MCF 10A (cell line): Measurements from ENCODE around the gene BCL7B. TPM values are rescaled to one million over a fixed set of nuclear protein-coding genes. Genes with fewer than 3 reads are reported as not detected.

Source experiments
- BruUV-seq: library from RNA; stranded (reverse); fragments of 400-500 nt; replicated peaks from 2 replicates; lab custom pipeline; 2021; lab: Mats Ljungman, UMichigan
- CTCF ChIA-PET: fragments of 300-600 bp; sonication (Branson Sonifier 250); formaldehyde crosslinking; extraction: SDS; loops from one replicate; lab custom pipeline; 2021; ENCODE audit warnings: antibody characterized with exemption, inconsistent platforms; lab: Yijun Ruan, JAX
- POLR2A ChIA-PET: fragments of 300-600, 350-650 bp; sonication (Branson Sonifier 250); formaldehyde crosslinking; extraction: SDS; loops from one replicate; lab custom pipeline; 2020; ENCODE audit warnings: antibody characterized with exemption, inconsistent platforms; lab: Yijun Ruan, JAX
- DNase-seq: peaks from one replicate; pipeline ENCODE4 v3.0.0-alpha.2; 2018; ENCODE audit not compliant: unreplicated experiment
- H3K27ac Mint-ChIP-seq: one replicate; pipeline ENCODE4 v1.8.0; 2022; ENCODE audit warnings: mild to moderate bottlenecking, low read depth, mixed read lengths; ENCODE audit not compliant: unreplicated experiment
- H3K27me3 Mint-ChIP-seq: one replicate; pipeline ENCODE4 v1.8.0; 2022; ENCODE audit warnings: mixed read lengths; ENCODE audit not compliant: insufficient read depth, unreplicated experiment
- H3K36me3 Mint-ChIP-seq: one replicate; pipeline ENCODE4 v1.8.0; 2022; ENCODE audit warnings: mild to moderate bottlenecking, moderate library complexity, mixed read lengths; ENCODE audit not compliant: insufficient read depth, unreplicated experiment
- H3K4me1 Mint-ChIP-seq: one replicate; pipeline ENCODE4 v1.8.0; 2022; ENCODE audit warnings: mixed read lengths; ENCODE audit not compliant: insufficient read depth, unreplicated experiment
- H3K4me3 Mint-ChIP-seq: one replicate; pipeline ENCODE4 v1.8.0; 2022; ENCODE audit warnings: mild to moderate bottlenecking, moderate library complexity, mixed read lengths; ENCODE audit not compliant: unreplicated experiment
- H3K9me3 Mint-ChIP-seq: one replicate; pipeline ENCODE4 v1.8.0; 2022; ENCODE audit warnings: mixed read lengths; ENCODE audit not compliant: unreplicated experiment
- CTCF ChIP-seq: fragments of 200-600 bp; IDR thresholded peaks from one replicate; pipeline ENCODE4 v1.8.0; 2022; ENCODE audit warnings: antibody characterized with exemption, mild to moderate bottlenecking; ENCODE audit not compliant: unreplicated experiment
- intact Hi-C: fragments of 100-400 bp; cut with micrococcal nuclease; formaldehyde crosslinking; loops from 2 replicates; pipeline ENCODE4 v1.14.1; 2022
- total RNA-seq: library from RNA; stranded (reverse); gene quantifications from 2 replicates; pipeline ENCODE4 v1.2.3, GENCODE V29; 2022

The BCL7B gene
- total RNA-seq, 1 experiment from 2014 or later, result 73.3 TPM

DNA sequence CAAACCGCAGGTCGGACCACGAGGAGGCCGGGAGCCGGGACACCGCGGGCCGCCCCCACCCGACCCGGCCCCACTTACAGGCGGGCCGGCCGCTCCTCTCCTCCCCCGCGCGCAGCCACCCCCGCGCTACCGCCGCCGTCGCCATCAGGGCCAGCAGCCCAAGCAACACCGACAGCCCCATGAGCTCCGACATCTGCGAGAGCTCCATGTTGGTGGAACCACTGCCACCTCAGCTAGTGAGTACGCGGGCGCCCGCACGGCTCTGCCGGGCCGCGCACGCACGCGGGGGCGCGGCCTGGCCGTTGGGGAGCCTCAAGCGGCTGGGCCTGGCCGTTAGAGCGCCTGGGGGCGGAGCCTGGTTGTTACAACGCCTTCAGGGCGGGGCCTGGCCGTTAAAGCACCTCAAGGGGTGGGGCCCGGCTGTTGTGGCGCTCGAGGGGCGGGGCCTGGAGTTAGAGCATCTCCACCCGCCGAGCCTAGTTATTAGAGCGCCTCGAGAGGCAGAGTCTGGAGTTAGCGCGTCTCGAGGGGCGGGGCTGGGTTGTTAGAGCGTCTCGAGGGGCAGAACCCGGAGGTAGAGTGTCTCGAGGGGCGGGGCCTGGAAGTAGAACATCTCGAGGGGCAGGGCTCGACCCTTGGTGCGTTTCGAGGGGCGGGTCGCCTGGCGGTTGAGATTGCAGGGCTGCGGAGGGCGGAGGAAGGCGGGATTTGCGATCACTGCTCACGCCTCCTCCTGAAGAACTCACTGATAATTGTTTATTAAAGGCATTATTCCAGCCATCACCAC, 21.0 kb upstream of the BCL7B start, which contains the start of gene TBL2:
TSS of gene TBL2 (minus strand) at position 238 of the 787 bp plus-strand sequence. CDS start at position 208, 30 bp downstream.
- Mint-ChIP-seq H3K27me3 (no peaks in the 10 kb centered on the region), H3K27ac (peak within 1 kb of the TSS; percentile 93), H3K9me3 (no peaks in the 10 kb centered on the region), H3K4me1 (peaks cover 5% of the 10 kb centered on the region), H3K4me3 (peak within 1 kb of the TSS; percentile 87), H3K36me3 (peaks cover 40% of the 10 kb centered on the region)
- no TSS peak for BruUV-seq
- ChIA-PET POLR2A (interaction anchor here (0.6 to 2.0 kb wide), 13 partner anchors 11 to 1009 kb away, joined by 3 to 22 read pairs (median 5); partner anchors contain the start of genes ABHD11, BAZ1B and BCL7B), CTCF (interaction anchor here (0.7 kb wide), 1 partner anchor 865 kb away, joined by 4 read pairs; no protein-coding TSS in a partner anchor)
- intact Hi-C loops, result no loop called here
- peak; percentile 98 for DNase-seq
- no peak for TF ChIP-seq CTCF

DNA sequence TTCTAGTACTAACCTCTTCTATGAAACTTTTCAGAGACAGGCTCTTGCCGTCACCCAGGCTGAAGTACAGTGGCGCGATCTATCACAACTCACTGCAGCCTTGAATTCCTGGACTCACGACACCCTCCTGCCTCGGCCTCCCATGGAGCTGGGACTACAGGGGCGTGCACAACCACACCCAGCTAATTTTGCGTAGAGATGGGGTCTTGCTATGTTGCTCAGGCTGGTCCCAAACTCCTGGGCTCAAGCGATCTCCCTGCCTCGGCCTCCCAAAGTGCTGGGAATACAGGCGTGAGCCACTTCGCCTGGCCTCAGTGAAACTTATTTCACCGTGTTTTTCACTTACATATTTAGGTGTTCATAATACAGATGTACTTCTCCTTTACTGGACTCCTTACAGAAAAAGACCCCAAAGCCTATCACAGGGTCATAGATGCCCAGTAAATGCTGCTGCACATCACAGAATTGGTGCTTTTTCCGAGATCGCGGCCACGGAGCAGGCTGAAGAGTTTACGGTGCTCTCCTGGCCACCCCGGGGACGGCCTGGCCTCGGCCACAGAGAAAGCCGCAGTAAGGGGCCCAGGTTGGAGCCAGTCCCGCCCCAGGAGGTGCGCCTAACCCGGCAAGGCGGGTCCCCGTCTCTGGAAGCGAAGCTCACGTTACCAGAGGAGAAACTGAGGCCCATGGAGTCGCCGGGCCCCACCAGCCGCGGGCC, 20.3 kb upstream of the BCL7B start:
- no peak for TF ChIP-seq CTCF

GRCh38 chr7:73573791-73574190, 16.3 kb upstream of the BCL7B start:
- no peaks in the 10 kb centered on the region for H3K27me3 Mint-ChIP-seq
- intact Hi-C loops, result no loop called here
- no peak overlapping the region for H3K27ac Mint-ChIP-seq
- no peaks in the 10 kb centered on the region for H3K9me3 Mint-ChIP-seq
- peaks cover 1% of the 10 kb centered on the region for H3K4me1 Mint-ChIP-seq
- ChIA-PET POLR2A (no interaction called here), CTCF (interaction anchor here (0.6 to 0.7 kb wide), 2 partner anchors 12 to 34 kb away, joined by 3 read pairs; no protein-coding TSS in a partner anchor)
- DNase-seq, result no peak
- BruUV-seq, result no TSS peak
- no peak overlapping the region for H3K4me3 Mint-ChIP-seq
- TF ChIP-seq CTCF, result no peak
- H3K36me3 Mint-ChIP-seq, result peaks cover 83% of the 10 kb centered on the region

More for the DNA sequence above, 20.3 kb upstream of the BCL7B start:
- ChIA-PET CTCF (no interaction called here), POLR2A (interaction anchor here (0.6 to 2.0 kb wide), 14 partner anchors 10 to 1010 kb away, joined by 3 to 22 read pairs (median 4); partner anchors contain the start of genes ABHD11, BAZ1B and BCL7B)
- Mint-ChIP-seq H3K4me3 (peak overlapping the region; percentile 87), H3K4me1 (peaks cover 5% of the 10 kb centered on the region), H3K27me3 (no peaks in the 10 kb centered on the region), H3K9me3 (no peaks in the 10 kb centered on the region), H3K27ac (peak overlapping the region; percentile 93), H3K36me3 (peaks cover 47% of the 10 kb centered on the region)
- intact Hi-C loops, result no loop called here
- BruUV-seq, result TSS peak; percentile 71
- DNase-seq, result peak; percentile 17

- CTCF ChIA-PET, result no interaction called here
- Mint-ChIP-seq H3K27ac (no peak overlapping the region), H3K4me3 (no peak overlapping the region), H3K4me1 (peaks cover 2% of the 10 kb centered on the region), H3K9me3 (no peaks in the 10 kb centered on the region), H3K27me3 (no peaks in the 10 kb centered on the region), H3K36me3 (peaks cover 82% of the 10 kb centered on the region)
- TF ChIP-seq CTCF, result no peak
- BruUV-seq, result no TSS peak
- intact Hi-C loops, result no loop called here
- POLR2A ChIA-PET, result no interaction called here
- no peak for DNase-seq
These were observed 15.8 kb upstream of the BCL7B start for GRCh38 chr7:73573276-73573675.
